Activated T-helper 9 cell treated with anti-CD3 and anti-CD28 coated beads, Interleukin-2, amount 50 U/mL, for 16 hours (primary cell): ENCODE measurements around the gene ZCCHC14.
"Not testable (repeated sequence)": the region's sequence is repeated elsewhere in the genome, so short reads cannot be mapped to it uniquely, and the experiment has no call there.

ENCODE experiments used
- DNase-seq: peaks from one replicate; pipeline ENCODE4 v3.0.0-alpha.2; 2020; ENCODE audit warnings: low read depth

ZCCHC14 gene

DNA sequence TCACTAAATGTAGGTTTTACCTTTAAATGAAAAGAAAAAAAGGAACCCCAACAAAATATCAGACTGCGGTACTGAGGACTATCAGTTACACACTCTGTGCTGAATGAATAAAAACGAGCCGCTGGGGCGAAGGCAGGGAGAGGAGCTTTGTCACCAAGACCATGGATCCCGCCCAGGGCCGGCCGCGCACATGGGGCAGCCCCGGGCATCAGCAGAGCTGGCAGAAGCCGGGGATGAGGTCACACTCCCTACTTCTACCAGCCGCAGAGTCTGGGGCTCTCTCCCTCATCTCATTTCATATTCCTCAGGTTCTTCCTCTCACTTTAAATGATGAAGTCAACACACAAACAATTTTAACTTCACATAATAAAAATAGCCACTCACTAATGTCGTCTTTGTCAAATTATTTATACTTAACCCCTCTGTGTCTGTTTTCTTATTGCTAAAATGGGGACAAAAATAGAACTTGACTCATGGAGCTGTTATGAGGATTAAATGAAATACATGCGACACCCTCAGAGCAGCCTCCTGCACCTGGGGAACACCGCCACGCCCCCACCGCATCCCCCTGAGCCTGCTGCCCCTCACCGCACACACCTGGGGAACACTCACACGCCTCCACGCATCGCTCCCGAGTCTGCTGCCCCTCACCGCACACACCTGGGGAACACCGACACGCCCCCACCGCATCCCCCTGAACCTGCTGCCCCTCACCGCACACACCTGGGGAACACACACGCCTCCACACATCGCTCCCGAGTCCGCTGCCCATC, 15.4 kb downstream of the ZCCHC14 start:
- not testable (repeated sequence) for DNase-seq

DNA sequence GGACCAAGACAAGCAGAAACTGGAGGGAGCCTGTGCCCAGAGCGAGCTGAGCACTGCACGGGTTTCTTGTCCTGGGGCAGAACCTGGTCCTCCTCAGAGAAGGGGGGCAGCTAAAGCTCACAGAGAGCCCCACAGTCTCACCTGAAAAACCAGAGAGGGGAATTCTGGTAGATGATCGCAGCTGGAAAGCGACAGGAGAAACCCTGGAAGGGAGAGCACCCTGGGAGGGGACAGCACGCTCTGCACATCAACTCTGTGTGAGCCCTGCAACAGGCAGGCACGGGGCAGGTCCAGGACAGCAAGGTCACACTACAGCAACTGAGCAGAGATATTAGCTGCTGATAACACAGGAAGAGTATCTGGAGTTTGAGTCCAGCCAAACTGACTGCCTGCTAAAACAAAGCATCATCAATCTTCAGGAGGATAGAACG, 18.2 kb downstream of the ZCCHC14 start:
- no peak for DNase-seq

DNA sequence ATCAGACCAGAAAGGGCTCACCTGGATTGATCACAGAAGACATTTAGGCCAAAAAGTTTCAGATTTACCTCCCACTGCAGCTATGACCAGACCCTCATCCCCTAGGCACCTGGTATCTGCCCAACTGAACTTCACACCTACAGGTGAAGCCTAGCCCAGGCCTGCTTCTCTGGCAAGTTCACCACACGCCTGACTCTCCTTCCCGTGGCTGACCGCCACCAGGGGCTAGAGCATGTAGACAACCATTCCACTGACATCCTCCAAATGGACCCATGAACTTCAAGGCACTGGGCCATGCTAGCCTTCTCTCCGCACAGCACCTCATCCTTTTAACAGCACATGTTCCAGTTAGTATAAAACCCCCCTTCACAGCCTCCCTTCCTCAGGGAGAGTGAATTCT, 18.8 kb downstream of the ZCCHC14 start:
- no peak for DNase-seq

DNA sequence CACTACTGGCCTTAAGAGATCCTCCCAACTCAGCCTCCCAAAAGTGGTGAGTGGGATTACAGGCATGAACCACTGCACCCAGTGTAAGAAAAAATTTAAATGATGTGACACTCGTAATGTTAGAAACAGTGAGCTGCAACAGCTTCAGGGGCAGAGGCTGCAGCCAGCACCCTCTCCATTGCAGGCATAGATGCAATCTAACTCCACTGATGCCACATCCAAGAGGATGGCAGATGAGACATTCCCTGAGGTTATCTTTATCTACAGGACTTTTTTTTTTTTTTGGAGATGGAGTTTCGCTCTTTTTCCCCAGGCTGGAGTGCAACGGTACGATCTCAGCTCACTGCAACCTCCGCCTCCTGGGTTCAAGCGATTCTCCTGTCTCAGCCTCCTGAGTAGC, 19.9 kb downstream of the ZCCHC14 start:
- DNase-seq, result no peak

DNA sequence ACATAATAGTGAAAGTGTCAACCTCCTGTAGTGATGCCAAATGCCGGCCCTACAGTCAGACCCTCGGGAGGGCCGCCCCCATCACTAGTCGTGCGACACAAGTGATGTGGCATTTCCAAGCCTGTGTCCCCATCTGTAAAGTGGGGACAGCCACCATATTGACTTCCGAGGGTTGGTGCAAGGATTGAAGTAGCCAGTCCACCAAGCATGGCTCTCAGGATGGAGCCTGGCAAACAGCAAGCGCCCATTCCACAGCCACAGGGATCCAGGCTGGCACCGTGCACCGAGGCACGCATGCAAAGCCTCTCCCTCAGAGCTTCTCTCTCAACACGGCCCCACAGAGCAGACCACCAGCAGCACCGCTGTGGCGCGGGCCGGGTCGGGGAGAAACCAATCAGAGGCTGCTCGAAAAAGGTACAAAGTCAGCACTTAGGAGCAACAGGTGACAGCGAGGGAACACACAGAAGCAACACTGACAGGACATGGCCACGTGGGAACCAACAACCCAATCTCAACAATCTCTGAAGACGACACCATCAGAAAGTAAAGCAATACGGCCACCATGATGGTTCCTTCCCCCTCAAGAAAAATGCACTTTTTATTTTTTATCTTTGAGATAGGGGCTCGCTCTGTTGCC, 20.6 kb downstream of the ZCCHC14 start:
- DNase-seq, result no peak

DNA sequence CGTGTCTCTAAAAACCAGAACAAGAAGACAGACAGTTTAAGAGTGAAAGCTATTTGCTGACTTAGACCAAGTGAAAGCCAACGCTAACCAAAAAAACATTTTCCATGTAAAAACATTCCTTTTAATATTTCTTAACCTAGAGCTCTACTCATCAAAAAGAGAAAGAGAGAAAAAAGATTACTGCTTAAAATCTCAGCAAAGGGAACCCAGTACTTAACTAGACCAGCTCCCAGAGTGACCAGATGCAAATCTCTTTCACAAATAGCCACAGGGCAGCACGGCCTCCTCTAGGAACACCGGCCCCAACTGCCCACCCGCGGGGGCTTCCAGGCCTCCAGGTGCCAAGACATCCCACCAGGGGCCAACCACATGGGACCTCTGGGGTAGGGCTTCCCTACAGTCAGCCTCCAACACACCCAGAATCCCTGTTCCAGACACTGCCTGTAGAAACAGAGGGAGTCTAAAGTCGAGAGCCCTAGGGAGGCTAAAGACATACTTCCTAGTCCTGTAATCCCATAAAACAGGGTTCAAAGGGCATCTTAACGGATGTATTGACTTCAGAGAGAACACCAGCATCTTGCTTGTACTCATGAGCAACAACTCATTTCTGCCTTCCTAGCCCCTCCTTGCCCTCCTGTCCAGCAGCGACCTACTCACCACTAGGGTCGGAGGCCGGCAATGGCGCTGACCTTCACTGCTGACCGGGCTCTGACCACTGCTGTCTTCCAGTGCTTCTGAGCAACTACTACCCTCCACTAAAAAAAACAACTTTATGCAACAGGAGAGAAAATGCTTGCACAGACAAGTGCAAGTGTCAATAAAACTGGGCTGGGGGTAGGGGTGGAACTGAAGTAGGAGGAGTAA, 21.3 kb downstream of the ZCCHC14 start:
- DNase-seq, result no peak

DNA sequence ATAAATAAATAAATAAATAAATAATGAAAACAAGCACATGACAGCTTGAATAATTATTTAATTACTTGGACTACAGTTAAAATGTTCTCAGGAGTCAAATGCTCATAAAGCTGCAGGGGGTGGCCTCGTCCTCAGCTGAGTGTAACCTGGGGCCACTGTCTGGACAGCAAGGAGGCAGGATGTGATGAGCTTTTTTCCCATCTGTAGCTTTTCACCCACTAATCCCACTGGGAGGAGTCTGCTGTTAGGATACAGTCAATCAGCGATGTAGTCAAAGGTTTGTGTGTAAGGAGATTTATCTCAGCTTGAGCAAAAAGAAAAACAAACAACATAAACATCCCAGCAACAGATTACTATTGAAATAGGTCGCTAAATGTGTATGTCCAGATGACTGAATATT, 22.5 kb downstream of the ZCCHC14 start:
- DNase-seq, result no peak

DNA sequence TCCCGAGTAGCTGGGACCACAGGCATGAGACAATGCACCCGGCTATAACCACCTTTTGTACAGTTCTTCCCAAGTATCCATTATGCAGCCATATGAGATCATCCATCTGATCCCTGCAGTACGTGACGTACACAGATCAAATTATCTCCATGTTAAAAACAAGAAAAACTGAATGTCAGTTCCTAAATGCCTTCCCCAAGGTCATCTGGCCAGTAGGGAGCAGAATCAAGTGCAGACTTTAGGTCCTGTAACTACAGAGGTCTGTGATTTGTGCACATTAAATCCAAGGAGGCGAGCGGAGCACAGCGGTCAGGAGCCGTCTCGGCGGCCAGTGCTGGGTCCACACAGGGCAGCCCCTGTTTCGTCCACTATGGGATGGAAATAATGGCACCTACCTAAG, 23.7 kb downstream of the ZCCHC14 start:
- DNase-seq, result no peak

DNA sequence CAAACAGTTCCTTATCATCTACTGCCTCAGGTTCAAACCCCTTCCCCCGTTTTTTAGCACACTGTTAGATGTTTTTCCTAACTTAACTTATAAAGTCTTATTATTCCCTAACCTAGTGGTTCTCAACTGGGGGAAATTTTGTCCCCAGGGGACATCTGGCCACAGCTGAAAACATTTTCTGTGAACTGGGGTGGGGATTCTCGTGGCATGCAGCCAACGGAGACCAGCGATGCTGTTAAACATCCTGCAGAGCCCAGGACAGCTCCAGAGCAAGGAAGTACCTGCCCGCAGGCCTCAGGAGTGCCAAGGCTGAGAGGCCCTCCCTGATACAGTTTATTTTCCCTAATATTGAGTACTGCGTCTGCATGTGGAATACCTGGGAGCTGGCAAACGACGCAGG, 24.3 kb downstream of the ZCCHC14 start:
- DNase-seq, result no peak

DNA sequence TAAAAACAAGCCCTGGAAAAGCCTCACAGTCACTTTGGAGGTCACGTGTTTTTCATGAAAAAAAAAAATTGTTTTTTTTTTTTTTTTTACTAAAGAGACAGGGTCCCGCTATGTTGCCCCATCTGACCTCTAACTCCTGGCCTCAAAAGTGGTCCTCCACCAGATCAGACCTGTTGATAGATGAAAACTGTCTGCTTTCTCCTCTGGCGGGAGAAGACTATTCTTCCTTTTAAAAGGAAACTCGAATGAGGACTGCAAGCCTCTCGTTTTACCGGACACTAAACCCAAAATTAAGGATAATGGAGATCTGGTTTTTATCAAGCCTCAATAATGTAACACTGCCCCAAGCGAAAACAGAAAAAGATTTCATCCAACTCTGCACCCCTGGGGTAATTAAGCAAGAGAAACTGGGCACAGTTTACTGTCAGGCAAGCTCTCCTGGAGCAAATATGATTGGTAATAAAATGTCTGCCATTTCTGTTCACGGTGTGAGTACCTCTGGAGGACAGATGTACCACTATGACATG, 25.8 kb downstream of the ZCCHC14 start:
- DNase-seq, result no peak

DNA sequence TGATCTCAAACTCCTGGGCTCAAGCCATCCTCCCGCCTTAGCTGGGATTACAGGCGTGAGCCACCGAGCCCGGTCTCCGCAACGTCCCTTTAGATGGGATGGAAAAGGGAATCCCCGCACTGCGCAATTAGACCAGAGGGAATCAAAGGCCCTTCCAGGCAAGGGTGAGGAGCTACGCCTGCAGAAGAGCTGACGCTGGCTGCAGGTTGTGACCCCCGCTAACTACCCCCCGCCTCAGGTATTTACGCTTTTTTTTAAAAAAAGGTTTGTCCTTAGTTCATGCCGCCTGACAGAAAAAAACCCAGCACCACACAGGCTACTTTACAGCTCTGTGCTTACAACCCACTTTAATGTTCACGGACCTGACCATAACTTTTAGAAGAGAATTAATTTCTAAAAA, 26.9 kb downstream of the ZCCHC14 start:
- no peak for DNase-seq

DNA sequence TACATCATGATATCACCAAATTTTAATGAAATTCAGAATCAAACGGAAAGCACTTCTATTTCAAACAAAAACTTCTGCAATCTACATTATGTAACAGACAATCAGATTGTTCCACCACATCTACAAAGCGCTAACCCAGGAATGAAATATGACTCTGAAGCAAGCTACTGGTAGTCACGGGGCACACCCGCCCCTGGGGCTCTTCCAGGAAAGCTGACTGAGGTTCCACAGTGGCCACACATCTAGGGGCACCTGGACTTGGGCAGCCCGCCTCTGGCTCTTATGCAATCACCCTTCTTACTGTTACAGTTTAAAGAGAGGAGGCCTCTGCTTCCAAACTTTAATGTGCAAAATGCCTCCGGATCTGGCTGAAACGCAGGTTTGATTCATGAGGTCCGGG, 27.5 kb downstream of the ZCCHC14 start:
- DNase-seq, result no peak

DNA sequence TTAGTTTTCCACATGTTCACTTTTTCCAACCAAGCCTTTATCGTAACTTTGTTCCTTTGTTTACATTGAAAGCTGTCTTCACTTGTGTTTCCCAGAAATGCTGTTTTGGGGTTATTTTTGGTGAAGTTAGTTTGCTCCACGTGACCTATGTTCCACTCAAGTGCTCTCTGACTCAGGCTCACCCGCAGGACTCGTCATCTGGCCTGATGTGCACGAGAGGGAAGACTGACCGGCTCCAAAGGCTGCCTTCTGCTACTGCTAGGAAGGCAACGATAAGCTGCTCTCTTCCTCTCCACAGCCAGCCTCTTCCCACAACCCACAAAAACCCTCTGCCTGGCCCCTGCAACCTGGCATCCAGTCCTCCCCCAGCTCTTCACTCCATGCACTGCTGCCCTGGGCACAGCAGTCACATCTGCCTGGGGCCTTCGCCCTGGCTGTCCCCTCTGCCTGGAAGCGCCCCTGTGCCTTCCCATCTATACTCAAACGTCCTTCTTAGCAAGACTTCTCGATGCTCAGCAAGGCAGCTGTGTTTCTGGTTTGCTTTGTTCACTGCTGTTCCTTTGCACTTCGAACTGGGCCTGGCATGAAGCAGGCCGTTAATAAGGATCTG, 28.0 kb downstream of the ZCCHC14 start:
- peak; percentile 24 for DNase-seq

DNA sequence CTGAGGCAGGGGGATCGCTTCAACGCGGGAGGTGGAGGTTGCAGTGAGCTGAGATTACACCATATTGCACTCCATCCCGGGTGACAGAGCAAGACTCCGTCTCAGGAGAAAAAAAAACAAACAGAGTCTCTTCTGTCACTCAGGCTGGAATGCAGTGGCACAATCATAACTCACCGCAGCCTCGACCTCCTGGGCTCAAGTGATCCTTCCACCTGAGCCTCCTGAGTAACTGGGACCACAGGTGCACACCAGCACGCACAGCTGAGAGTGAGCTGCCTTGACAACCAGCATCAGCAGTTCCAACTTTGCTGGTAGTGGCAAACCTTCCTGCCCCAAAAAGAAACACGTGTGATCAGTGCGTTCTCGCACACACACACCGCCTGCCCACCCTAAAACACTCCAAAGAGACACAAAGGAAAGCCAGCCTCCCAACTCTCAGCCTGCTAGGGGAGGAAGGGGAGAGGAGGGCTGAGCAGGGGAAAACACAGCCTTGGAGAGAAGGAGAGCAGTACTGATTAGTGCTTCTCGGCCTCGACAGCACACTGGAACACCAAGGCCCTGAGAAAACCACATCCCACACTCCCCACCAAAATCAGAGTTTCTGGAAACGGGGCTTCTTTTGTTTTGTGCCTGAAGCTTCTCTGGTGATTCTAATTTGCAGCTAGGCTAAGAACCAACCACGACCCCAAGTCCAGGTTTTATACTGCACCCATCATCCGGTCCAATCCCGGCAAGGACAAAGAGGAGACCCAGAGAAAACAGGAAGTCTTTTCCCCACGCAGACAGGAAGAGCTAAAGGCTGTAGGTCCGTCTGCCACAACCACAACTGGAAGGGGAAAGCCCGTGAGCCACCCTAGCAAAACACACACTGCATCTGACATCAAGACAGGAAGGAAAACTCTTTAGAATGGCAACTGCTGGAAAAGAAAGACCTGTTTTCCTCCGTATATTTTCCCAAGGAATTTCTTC, 28.8 kb downstream of the ZCCHC14 start:
- peak; percentile 23 for DNase-seq

DNA sequence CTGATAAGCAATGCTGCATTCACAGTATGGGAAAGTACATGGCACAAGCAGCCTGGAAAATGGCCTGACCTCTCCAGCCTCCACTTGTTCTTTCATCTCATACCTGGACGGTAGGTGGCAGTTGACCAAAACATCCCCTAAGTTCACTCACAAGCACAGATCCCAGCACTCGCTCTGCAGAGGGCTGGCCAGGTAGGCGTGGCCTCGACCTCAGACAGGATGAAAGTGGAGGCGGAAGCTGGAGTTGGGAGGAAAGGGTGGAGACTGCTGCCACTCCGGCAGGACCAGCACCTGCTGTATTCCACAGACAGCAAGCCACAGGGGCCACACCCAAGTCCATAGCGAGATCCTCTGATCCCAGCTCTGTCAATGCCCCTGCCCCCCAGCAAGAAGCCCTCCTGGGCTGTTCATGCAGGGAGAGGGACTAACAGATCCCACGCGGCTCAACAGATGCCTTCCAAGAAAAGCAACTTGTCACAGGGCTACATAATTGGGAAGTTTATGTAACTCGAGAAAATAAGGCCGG, 31.3 kb downstream of the ZCCHC14 start:
- no peak for DNase-seq

DNA sequence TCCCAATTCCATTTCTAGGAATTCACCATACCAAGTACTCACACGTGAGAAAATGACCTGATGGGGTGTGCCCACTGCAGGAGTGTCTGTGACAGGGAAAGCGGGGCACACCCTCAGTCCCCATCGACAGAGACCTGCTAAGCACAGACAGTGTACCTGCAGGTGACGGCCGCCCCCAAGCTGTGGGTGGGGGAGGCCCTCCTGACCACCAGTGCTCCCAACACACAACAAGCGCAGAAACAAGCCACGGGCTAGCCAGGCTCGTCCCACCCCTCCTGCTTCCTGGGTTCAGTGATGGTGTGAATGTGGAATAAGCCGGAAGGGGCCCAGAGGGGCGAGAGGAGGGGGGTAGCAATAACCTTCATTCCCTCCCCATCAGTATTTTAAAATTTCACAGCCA, 31.9 kb downstream of the ZCCHC14 start:
- no peak for DNase-seq

DNA sequence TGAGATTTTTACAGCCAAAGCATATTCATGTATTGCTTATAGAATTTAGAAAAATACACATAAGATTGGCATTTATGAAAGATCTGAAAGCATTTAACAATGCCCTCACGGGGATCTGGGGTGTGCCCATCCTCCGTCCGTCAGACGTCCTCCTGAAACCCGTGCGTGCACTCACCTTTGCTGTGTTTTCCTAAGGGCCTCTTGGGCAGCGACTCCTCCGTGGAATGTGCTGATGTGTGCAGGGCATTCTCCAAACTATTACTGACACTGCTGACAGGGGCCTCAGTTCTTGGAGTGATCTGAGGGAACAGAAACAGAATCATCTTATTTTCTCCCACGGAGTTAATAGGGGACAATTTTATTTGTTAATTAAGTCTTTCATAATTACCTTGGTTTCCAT, 33.0 kb downstream of the ZCCHC14 start:
- DNase-seq, result no peak

DNA sequence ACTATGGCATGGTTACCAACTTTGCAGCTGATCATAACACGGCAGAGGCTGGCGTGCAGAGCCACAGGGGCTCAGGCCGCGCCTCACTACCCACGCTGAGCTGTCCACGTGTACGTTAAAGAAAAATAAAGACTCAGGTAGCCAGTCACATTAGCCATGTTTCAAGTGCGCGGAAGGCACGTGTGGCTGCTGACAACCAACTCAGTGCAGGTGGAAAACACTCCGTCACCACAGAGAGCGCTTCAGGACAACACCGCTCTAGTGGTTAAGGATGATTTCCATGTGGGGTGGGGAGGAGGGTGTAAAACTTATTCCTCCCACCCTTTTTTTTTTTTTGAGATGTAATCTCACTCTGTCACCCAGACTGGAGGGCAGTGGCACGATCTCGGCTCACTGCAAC, 33.8 kb downstream of the ZCCHC14 start:
- DNase-seq, result no peak

DNA sequence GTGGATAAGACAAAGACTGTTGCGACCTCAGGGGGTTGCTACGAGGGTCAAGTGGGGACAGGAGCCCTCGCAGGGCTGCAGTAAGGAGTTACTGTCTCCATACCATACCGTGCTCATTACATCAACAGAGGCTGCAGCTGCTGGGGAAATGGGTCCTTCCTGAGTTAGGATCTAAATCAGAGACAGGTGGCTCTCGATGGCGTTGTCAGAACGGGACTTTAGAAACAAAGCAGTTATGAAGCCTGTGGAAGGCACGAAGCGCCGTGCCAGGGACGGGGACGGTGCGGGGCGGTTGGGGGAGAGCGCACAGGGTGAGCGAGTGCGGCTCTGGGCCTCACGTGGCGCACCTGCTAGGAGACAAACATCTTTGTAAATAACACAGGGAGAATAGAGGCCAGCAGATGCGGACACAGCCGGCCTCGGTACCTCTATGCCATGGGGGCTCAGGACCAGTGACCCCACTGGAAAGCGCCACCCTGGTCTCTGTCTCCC, 34.4 kb downstream of the ZCCHC14 start:
- no peak for DNase-seq

DNA sequence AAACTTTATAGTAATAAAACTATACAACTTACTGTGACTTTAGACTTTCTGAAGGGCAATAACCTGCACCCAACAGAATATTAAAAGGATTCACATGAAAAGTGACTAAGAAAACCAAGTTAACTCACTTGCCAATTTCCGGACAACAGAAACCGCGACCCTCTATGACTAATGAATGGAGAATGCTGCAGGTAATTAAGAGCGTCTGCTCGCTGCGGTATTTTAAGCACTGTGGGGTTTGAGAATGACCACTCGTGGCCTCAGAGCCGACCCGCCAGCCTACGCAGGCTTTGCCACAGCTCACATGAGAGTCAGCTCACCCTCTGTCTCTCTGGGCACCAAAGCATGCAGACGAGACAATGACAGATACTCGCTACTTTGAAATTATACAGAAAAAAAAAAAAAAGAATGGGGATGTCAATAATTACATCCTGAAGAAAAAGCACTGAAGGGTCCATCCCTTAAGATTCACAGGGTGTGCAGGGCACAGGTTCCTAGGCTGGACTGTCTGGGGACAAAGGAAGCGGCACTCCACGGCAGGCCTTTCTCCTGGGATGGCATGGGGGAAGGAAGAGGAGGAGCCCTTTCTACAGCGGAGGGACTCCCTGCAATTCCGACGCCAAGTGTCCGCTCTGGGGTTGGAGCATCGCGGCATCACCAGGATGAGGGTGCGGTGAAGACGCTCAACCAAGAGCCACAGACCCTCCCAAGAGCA, 35.0 kb downstream of the ZCCHC14 start:
- DNase-seq, result peak; percentile 34
